OCI-M1 (cell line): Measurements from ENCODE around the gene TMEM169.

Experiments
- DNase-seq: peaks from one replicate; lab custom pipeline; 2025; lab: John Stamatoyannopoulos, UW

TMEM169 gene

GRCh38 chr2:216104691-216105090 is 23.0 kb downstream of the TMEM169 start:
- no peak for DNase-seq

- no peak for DNase-seq
These were observed 25.6 kb downstream of the TMEM169 start for GRCh38 chr2:216107320-216107719.

- no peak for DNase-seq
These were observed 26.0 kb downstream of the TMEM169 start for GRCh38 chr2:216107760-216108159.

- DNase-seq: peak; percentile 41
These were observed 26.7 kb downstream of the TMEM169 start for GRCh38 chr2:216108310-216108966.

GRCh38 chr2:216108967-216109921 is 27.5 kb downstream of the TMEM169 start, which contains the start of gene XRCC5:
Gene XRCC5 (plus strand): TSS chr2:216109348. CDS start chr2:216109437, 89 bp downstream.
- DNase-seq: peak; percentile 98

- peak; percentile 73 for DNase-seq
These were observed 28.4 kb downstream of the TMEM169 start for GRCh38 chr2:216109962-216110614.

- DNase-seq: no peak
These were observed 28.9 kb downstream of the TMEM169 start for GRCh38 chr2:216110620-216111019.

- DNase-seq: no peak
These were observed 29.4 kb downstream of the TMEM169 start for GRCh38 chr2:216111122-216111521.

GRCh38 chr2:216112926-216113325 is 31.2 kb downstream of the TMEM169 start:
- no peak for DNase-seq

GRCh38 chr2:216113572-216113971 is 31.9 kb downstream of the TMEM169 start:
- peak; percentile 39 for DNase-seq

- no peak for DNase-seq
These were observed 32.6 kb downstream of the TMEM169 start for GRCh38 chr2:216114382-216114713.

GRCh38 chr2:216114714-216115531 is 33.2 kb downstream of the TMEM169 start:
- peak; percentile 99 for DNase-seq

- no peak for DNase-seq
These were observed 34.7 kb downstream of the TMEM169 start for GRCh38 chr2:216116418-216116817.

GRCh38 chr2:216117561-216118340 is 36.0 kb downstream of the TMEM169 start:
- peak; percentile 6 for DNase-seq

GRCh38 chr2:216118474-216118873 is 36.8 kb downstream of the TMEM169 start:
- DNase-seq: no peak

- DNase-seq: no peak
These were observed 37.4 kb downstream of the TMEM169 start for GRCh38 chr2:216119146-216119545.

GRCh38 chr2:216119986-216120385 is 38.3 kb downstream of the TMEM169 start:
- no peak for DNase-seq

- DNase-seq: no peak
These were observed 39.5 kb downstream of the TMEM169 start for GRCh38 chr2:216121255-216121654.

- DNase-seq: no peak
These were observed 45.2 kb downstream of the TMEM169 start for GRCh38 chr2:216126943-216127342.

GRCh38 chr2:216130346-216130971 is 48.7 kb downstream of the TMEM169 start:
- DNase-seq: no peak
